ENCODE data around the gene TSTD2.

TSTD2 gene

GRCh38 chr9:97570899-97571298 lies 62.3 kb downstream of the TSTD2 start:
- Histone ChIP-seq H3K4ac (ENCODE audit: low read length) (no peak overlapping the region), H3K9me3 (replicated peaks in 1 of 2; ENCODE audit: control insufficient read depth in 2 of 2, insufficient read depth in 1 of 2, low read depth in 1 of 2, low read length in 2 of 2) (no peaks in the 10 kb centered on the region), H3K27me3 (ENCODE audit: control insufficient read depth in 3 of 3, insufficient read depth in 3 of 3, low read depth in 1 of 3, low read length in 3 of 3) (peaks cover 0 to 2% (median 0%) of the 10 kb centered on the region in 3 experiments), H4K8ac (ENCODE audit: low read depth, low read length) (no peak overlapping the region), H3K36me3 (replicated peaks in 1 of 2; ENCODE audit: control insufficient read depth in 2 of 2, insufficient read depth in 2 of 2, low read length in 2 of 2) (no peaks in the 10 kb centered on the region), H3K14ac (ENCODE audit: low read length) (no peak overlapping the region), H3K79me1 (ENCODE audit: low read depth, low read length) (no peaks in the 10 kb centered on the region), H3K4me1 (ENCODE audit: control insufficient read depth in 2 of 2, insufficient read depth in 1 of 2, low read depth in 1 of 2, low read length in 2 of 2) (no peaks in the 10 kb centered on the region), H3K18ac (ENCODE audit: low read length) (peak overlapping the region; percentile 21), H3K9ac (ENCODE audit: low read depth, low read length, poor library complexity) (no peak overlapping the region), H2AK5ac (ENCODE audit: low read depth, low read length) (no peak overlapping the region), H3K4me2 (ENCODE audit: insufficient read depth, low read length, poor library complexity, severe bottlenecking) (no peak overlapping the region), H3K27ac (replicated peaks; ENCODE audit: low read length) (no peak overlapping the region), H2BK120ac (ENCODE audit: low read depth, low read length) (no peak overlapping the region), H2BK5ac (ENCODE audit: low read length) (no peak overlapping the region), H2AFZ (ENCODE audit: low read length) (peak overlapping the region; percentile 32), H2BK12ac (ENCODE audit: low read length) (no peak overlapping the region), H3K23ac (ENCODE audit: low read depth, low read length, poor library complexity) (no peak overlapping the region), H2BK15ac (ENCODE audit: low read length) (no peak overlapping the region), H3K4me3 (ENCODE audit: low read length in 2 of 2) (no peak overlapping the region), H4K91ac (ENCODE audit: low read depth, low read length, poor library complexity) (no peak overlapping the region)
- no CpG with 5 or more reads among the region's 6 CpGs for WGBS, 2 donors (ENCODE audit: extremely low coverage in 2 of 2, insufficient read length in 2 of 2, insufficient replicate concordance in 1 of 2)
- DNase-seq (ENCODE audit: low spot score) = no peak

- H3K23ac ChIP-seq (ENCODE audit: low read depth, low read length, poor library complexity) = no peak overlapping the region
- H3K4me2 ChIP-seq (ENCODE audit: insufficient read depth, low read length, poor library complexity, severe bottlenecking) = no peak overlapping the region
- no peak overlapping the region for H3K18ac ChIP-seq (ENCODE audit: low read length)
- no peak overlapping the region for H2AK5ac ChIP-seq (ENCODE audit: low read depth, low read length)
- no peak overlapping the region for H3K14ac ChIP-seq (ENCODE audit: low read length)
- no peak overlapping the region for H2BK5ac ChIP-seq (ENCODE audit: low read length)
- H3K79me1 ChIP-seq (ENCODE audit: low read depth, low read length) = no peaks in the 10 kb centered on the region
- H3K4me3 ChIP-seq (ENCODE audit: low read length in 2 of 2) = no peak overlapping the region
- no peaks in the 10 kb centered on the region for H3K36me3 ChIP-seq (replicated peaks in 1 of 2; ENCODE audit: control insufficient read depth in 2 of 2, insufficient read depth in 2 of 2, low read length in 2 of 2)
- H2AFZ ChIP-seq (ENCODE audit: low read length) = no peak overlapping the region
- H2BK15ac ChIP-seq (ENCODE audit: low read length) = no peak overlapping the region
- H3K9ac ChIP-seq (ENCODE audit: low read depth, low read length, poor library complexity) = no peak overlapping the region
- no peak for DNase-seq (ENCODE audit: low spot score)
- WGBS, 2 donors (ENCODE audit: extremely low coverage in 2 of 2, insufficient read length in 2 of 2, insufficient replicate concordance in 1 of 2) = 100% methylated on average over 1 of the region's 11 CpGs; no CpG with 5 or more reads in 1 of the 2 donors
- H3K27ac ChIP-seq (replicated peaks; ENCODE audit: low read length) = no peak overlapping the region
- no peak overlapping the region for H3K4ac ChIP-seq (ENCODE audit: low read length)
- H3K4me1 ChIP-seq (ENCODE audit: control insufficient read depth in 2 of 2, insufficient read depth in 1 of 2, low read depth in 1 of 2, low read length in 2 of 2) = peaks cover 0 to 10% of the 10 kb centered on the region in 2 donors
- H2BK120ac ChIP-seq (ENCODE audit: low read depth, low read length) = no peak overlapping the region
- H4K91ac ChIP-seq (ENCODE audit: low read depth, low read length, poor library complexity) = no peak overlapping the region
- no peak overlapping the region for H2BK12ac ChIP-seq (ENCODE audit: low read length)
- peaks cover 0 to 4% (median 0%) of the 10 kb centered on the region in 3 experiments for H3K27me3 ChIP-seq (ENCODE audit: control insufficient read depth in 3 of 3, insufficient read depth in 3 of 3, low read depth in 1 of 3, low read length in 3 of 3)
- no peaks in the 10 kb centered on the region for H3K9me3 ChIP-seq (replicated peaks in 1 of 2; ENCODE audit: control insufficient read depth in 2 of 2, insufficient read depth in 1 of 2, low read depth in 1 of 2, low read length in 2 of 2)
- no peak overlapping the region for H4K8ac ChIP-seq (ENCODE audit: low read depth, low read length)
Observed at GRCh38 chr9:97568461-97569275, 64.5 kb downstream of the TSTD2 start.

GRCh38 chr9:97567894-97568202 lies 65.3 kb downstream of the TSTD2 start:
- no peak overlapping the region for H4K8ac ChIP-seq (ENCODE audit: low read depth, low read length)
- H2BK5ac ChIP-seq (ENCODE audit: low read length) = no peak overlapping the region
- no peak overlapping the region for H2BK120ac ChIP-seq (ENCODE audit: low read depth, low read length)
- H3K79me1 ChIP-seq (ENCODE audit: low read depth, low read length) = no peaks in the 10 kb centered on the region
- no peak overlapping the region for H2BK15ac ChIP-seq (ENCODE audit: low read length)
- peaks cover 0 to 11% of the 10 kb centered on the region in 2 donors for H3K4me1 ChIP-seq (ENCODE audit: control insufficient read depth in 2 of 2, insufficient read depth in 1 of 2, low read depth in 1 of 2, low read length in 2 of 2)
- H3K27me3 ChIP-seq (ENCODE audit: control insufficient read depth in 3 of 3, insufficient read depth in 3 of 3, low read depth in 1 of 3, low read length in 3 of 3) = peaks cover 0 to 4% (median 0%) of the 10 kb centered on the region in 3 experiments
- H3K9me3 ChIP-seq (replicated peaks in 1 of 2; ENCODE audit: control insufficient read depth in 2 of 2, insufficient read depth in 1 of 2, low read depth in 1 of 2, low read length in 2 of 2) = no peaks in the 10 kb centered on the region
- H4K91ac ChIP-seq (ENCODE audit: low read depth, low read length, poor library complexity) = no peak overlapping the region
- H3K23ac ChIP-seq (ENCODE audit: low read depth, low read length, poor library complexity) = no peak overlapping the region
- no peak overlapping the region for H3K9ac ChIP-seq (ENCODE audit: low read depth, low read length, poor library complexity)
- H3K36me3 ChIP-seq (replicated peaks in 1 of 2; ENCODE audit: control insufficient read depth in 2 of 2, insufficient read depth in 2 of 2, low read length in 2 of 2) = no peaks in the 10 kb centered on the region
- no peak overlapping the region for H2AFZ ChIP-seq (ENCODE audit: low read length)
- H3K14ac ChIP-seq (ENCODE audit: low read length) = no peak overlapping the region
- H3K4ac ChIP-seq (ENCODE audit: low read length) = no peak overlapping the region
- no CpG with 5 or more reads among the region's 4 CpGs for WGBS, 2 donors (ENCODE audit: extremely low coverage in 2 of 2, insufficient read length in 2 of 2, insufficient replicate concordance in 1 of 2)
- no peak for DNase-seq (ENCODE audit: low spot score)
- H2BK12ac ChIP-seq (ENCODE audit: low read length) = no peak overlapping the region
- H3K4me2 ChIP-seq (ENCODE audit: insufficient read depth, low read length, poor library complexity, severe bottlenecking) = no peak overlapping the region
- no peak overlapping the region for H2AK5ac ChIP-seq (ENCODE audit: low read depth, low read length)
- no peak overlapping the region for H3K27ac ChIP-seq (replicated peaks; ENCODE audit: low read length)
- H3K18ac ChIP-seq (ENCODE audit: low read length) = no peak overlapping the region
- no peak overlapping the region for H3K4me3 ChIP-seq (ENCODE audit: low read length in 2 of 2)

GRCh38 chr9:97567182-97567893 lies 65.8 kb downstream of the TSTD2 start:
- Histone ChIP-seq H2AFZ (ENCODE audit: low read length) (no peak overlapping the region), H3K27me3 (ENCODE audit: control insufficient read depth in 3 of 3, insufficient read depth in 3 of 3, low read depth in 1 of 3, low read length in 3 of 3) (peaks cover 0 to 7% (median 0%) of the 10 kb centered on the region in 3 experiments), H3K9ac (ENCODE audit: low read depth, low read length, poor library complexity) (no peak overlapping the region), H3K9me3 (replicated peaks in 1 of 2; ENCODE audit: control insufficient read depth in 2 of 2, insufficient read depth in 1 of 2, low read depth in 1 of 2, low read length in 2 of 2) (no peaks in the 10 kb centered on the region), H4K91ac (ENCODE audit: low read depth, low read length, poor library complexity) (no peak overlapping the region), H3K4me3 (ENCODE audit: low read length in 2 of 2) (no peak overlapping the region), H3K4ac (ENCODE audit: low read length) (no peak overlapping the region), H2BK15ac (ENCODE audit: low read length) (no peak overlapping the region), H2BK120ac (ENCODE audit: low read depth, low read length) (no peak overlapping the region), H3K23ac (ENCODE audit: low read depth, low read length, poor library complexity) (no peak overlapping the region), H3K36me3 (replicated peaks in 1 of 2; ENCODE audit: control insufficient read depth in 2 of 2, insufficient read depth in 2 of 2, low read length in 2 of 2) (no peaks in the 10 kb centered on the region), H3K14ac (ENCODE audit: low read length) (no peak overlapping the region), H3K27ac (replicated peaks; ENCODE audit: low read length) (no peak overlapping the region), H3K4me2 (ENCODE audit: insufficient read depth, low read length, poor library complexity, severe bottlenecking) (no peak overlapping the region), H2AK5ac (ENCODE audit: low read depth, low read length) (no peak overlapping the region), H2BK5ac (ENCODE audit: low read length) (no peak overlapping the region), H2BK12ac (ENCODE audit: low read length) (no peak overlapping the region), H3K4me1 (ENCODE audit: control insufficient read depth in 2 of 2, insufficient read depth in 1 of 2, low read depth in 1 of 2, low read length in 2 of 2) (peaks cover 0 to 11% of the 10 kb centered on the region in 2 donors), H3K79me1 (ENCODE audit: low read depth, low read length) (no peaks in the 10 kb centered on the region), H4K8ac (ENCODE audit: low read depth, low read length) (no peak overlapping the region), H3K18ac (ENCODE audit: low read length) (no peak overlapping the region)
- DNase-seq (ENCODE audit: low spot score) = no peak
- WGBS, 2 donors (ENCODE audit: extremely low coverage in 2 of 2, insufficient read length in 2 of 2, insufficient replicate concordance in 1 of 2) = no CpG with 5 or more reads among the region's 9 CpGs

Measured in neuronal stem cell (in vitro differentiated cells).